Keratinocyte (primary cell): ENCODE results near the gene GPR176. TPM values are rescaled to one million over a fixed set of nuclear protein-coding genes. Genes with fewer than 3 reads are reported as not detected.

ENCODE experiments used
- DNase-seq: peaks from one replicate; pipeline ENCODE4 v3.0.0-alpha.2; 2011; ENCODE audit warnings: low read depth, missing footprints, low spot score
- FAIRE-seq: peaks from 2 replicates; lab custom pipeline; 2011; peaks lifted over from hg19 to GRCh38; lab: Jason Lieb, UNC
- H2AFZ ChIP-seq: 2 replicates; pipeline ENCODE4 v1.6.0; 2012; ENCODE audit warnings: low read length, control low read depth, inconsistent platforms; ENCODE audit not compliant: control insufficient read depth
- H3K27ac ChIP-seq: 2 replicates; pipeline ENCODE4 v1.5.1; 2011; ENCODE audit warnings: low read length; ENCODE audit not compliant: control insufficient read depth, insufficient read depth
- H3K27me3 ChIP-seq: 3 replicates; pipeline ENCODE4 v1.6.0; 2011; ENCODE audit warnings: low read length; ENCODE audit not compliant: control insufficient read depth, insufficient read depth; ENCODE audit errors: extremely low read depth
- H3K36me3 ChIP-seq, 2 experiments: 2 replicates in 1 of 2; 3 replicates in 1 of 2; pipeline ENCODE4 v1.5.1; 2011; ENCODE audit warnings: low read length in 2 of 2, mild to moderate bottlenecking in 1 of 2; ENCODE audit not compliant: control insufficient read depth in 2 of 2, insufficient read depth in 2 of 2; ENCODE audit errors: extremely low read depth in 1 of 2
- H3K4me1 ChIP-seq: 3 replicates; pipeline ENCODE4 v1.5.1; 2011; ENCODE audit warnings: low read length; ENCODE audit not compliant: control insufficient read depth, insufficient read depth; ENCODE audit errors: extremely low read depth
- H3K4me2 ChIP-seq: 3 replicates; pipeline ENCODE4 v1.6.0; 2011; ENCODE audit warnings: low read depth, low read length; ENCODE audit not compliant: control insufficient read depth, insufficient read depth; ENCODE audit errors: extremely low read depth
- H3K4me3 ChIP-seq, 3 experiments: fragments of 200-600 bp in 1 of 3; sonication (generic) in 1 of 3; 2 replicates in 2 of 3; 3 replicates in 1 of 3; pipeline ENCODE4 v1.5.1; 2011 to 2016; ENCODE audit warnings: low read length in 3 of 3, mild to moderate bottlenecking in 3 of 3, control low read depth in 2 of 3, inconsistent platforms in 1 of 3, low read depth in 1 of 3, mixed read lengths in 1 of 3, mixed run types in 1 of 3, moderate library complexity in 1 of 3; ENCODE audit not compliant: control insufficient read depth in 2 of 3, insufficient read depth in 2 of 3; ENCODE audit errors: extremely low read depth in 1 of 3
- H3K79me2 ChIP-seq: 2 replicates; pipeline ENCODE4 v1.6.0; 2012; ENCODE audit warnings: low read length; ENCODE audit not compliant: control insufficient read depth, insufficient read depth
- H3K9ac ChIP-seq: 3 replicates; pipeline ENCODE4 v1.6.0; 2011; ENCODE audit warnings: low read length; ENCODE audit not compliant: control insufficient read depth, insufficient read depth; ENCODE audit errors: extremely low read depth
- H3K9me1 ChIP-seq: 3 replicates; pipeline ENCODE4 v1.6.0; 2011; ENCODE audit warnings: low read length; ENCODE audit not compliant: control insufficient read depth, insufficient read depth; ENCODE audit errors: extremely low read depth
- H3K9me3 ChIP-seq: 2 replicates; pipeline ENCODE4 v1.5.1; 2012; ENCODE audit warnings: low read depth, low read length; ENCODE audit not compliant: control insufficient read depth
- H4K20me1 ChIP-seq: 3 replicates; pipeline ENCODE4 v1.6.0; 2011; ENCODE audit warnings: low read length; ENCODE audit not compliant: control insufficient read depth, insufficient read depth; ENCODE audit errors: extremely low read depth
- EZH2 ChIP-seq: IDR thresholded peaks from one replicate; pipeline ENCODE4 v1.6.1; 2012; ENCODE audit warnings: inconsistent platforms, mild to moderate bottlenecking, low read length, moderate library complexity
- dilution Hi-C: fragments of 300-500 bp; cut with MboI; formaldehyde crosslinking; loops from one replicate; pipeline ENCODE4 v1.7.0; 2020; ENCODE audit warnings: low sequenced_read_pairs; ENCODE audit not compliant: extremely low pct_ligation_motif_present
- polyA plus RNA-seq, 5 experiments: library from polyadenylated mRNA; depleted of rRNA in 3 of 5; stranded (reverse) in 3 of 5; stranded (forward) in 1 of 5; unstranded in 1 of 5; fragments of >200 nt; gene quantifications; 1 replicate in 1 of 5; 2 replicates in 3 of 5; 3 replicates in 1 of 5; pipeline versions ENCODE4 v1.2.1 to v1.2.3, GENCODE V29; 2011 to 2012; ENCODE audit warnings: missing spikeins in 2 of 5, low read depth in 1 of 5, low replicate concordance in 1 of 5
- TF ChIP-seq, protein P1 (sequence below), 3 experiments: IDR thresholded peaks in 1 of 3; conservative IDR thresholded peaks in 1 of 3; optimal IDR thresholded peaks in 1 of 3; 2 replicates in 2 of 3; 3 replicates in 1 of 3; pipeline versions ENCODE3 to v1.5.1; 2011; ENCODE audit warnings: low read length in 3 of 3, mild to moderate bottlenecking in 3 of 3, moderate library complexity in 2 of 3, control low read depth in 1 of 3, inconsistent platforms in 1 of 3; ENCODE audit not compliant: insufficient read depth in 2 of 3; ENCODE audit errors: extremely low read depth in 1 of 3

GPR176 gene
- polyA plus RNA-seq, 1 donor (not counting 4 experiments of a cell fraction or from before 2014, with no cell fraction given), result 12.5 TPM

DNA sequence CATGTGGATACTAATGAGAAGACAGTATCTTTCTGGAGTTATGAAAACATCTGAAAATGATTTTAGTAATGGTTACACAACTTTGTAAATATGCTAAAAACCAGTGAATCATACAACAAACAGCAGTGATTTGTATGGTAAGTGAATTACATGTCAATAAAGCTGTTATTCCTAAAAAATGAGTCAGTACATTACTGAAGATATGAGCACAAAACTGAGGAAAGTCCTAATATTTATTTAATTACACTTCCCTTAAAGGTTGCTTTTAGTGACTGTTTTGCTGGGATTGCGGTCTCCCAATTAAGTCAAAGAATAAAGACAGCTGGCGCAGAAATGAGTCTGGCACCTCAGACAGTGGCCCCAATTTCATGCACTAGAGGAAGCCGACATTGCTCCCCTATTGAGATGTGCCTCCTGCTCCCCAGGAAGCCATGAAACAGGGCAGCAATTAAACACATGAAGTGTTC, 86.5 kb downstream of the GPR176 start:
- Histone ChIP-seq H3K79me2 (no peaks in the 10 kb centered on the region), H3K4me2 (no peak overlapping the region), H3K4me1 (peaks cover 3% of the 10 kb centered on the region), H3K9ac (no peak overlapping the region), H3K27ac (no peak overlapping the region), H4K20me1 (no peaks in the 10 kb centered on the region), H2AFZ (no peak overlapping the region), H3K9me3 (no peaks in the 10 kb centered on the region), H3K36me3 (no peaks in the 10 kb centered on the region), H3K9me1 (no peaks in the 10 kb centered on the region), H3K27me3 (no peaks in the 10 kb centered on the region), H3K4me3 (no peak overlapping the region)
- TF ChIP-seq EZH2, result no peak
- TF ChIP-seq, protein P1, sequence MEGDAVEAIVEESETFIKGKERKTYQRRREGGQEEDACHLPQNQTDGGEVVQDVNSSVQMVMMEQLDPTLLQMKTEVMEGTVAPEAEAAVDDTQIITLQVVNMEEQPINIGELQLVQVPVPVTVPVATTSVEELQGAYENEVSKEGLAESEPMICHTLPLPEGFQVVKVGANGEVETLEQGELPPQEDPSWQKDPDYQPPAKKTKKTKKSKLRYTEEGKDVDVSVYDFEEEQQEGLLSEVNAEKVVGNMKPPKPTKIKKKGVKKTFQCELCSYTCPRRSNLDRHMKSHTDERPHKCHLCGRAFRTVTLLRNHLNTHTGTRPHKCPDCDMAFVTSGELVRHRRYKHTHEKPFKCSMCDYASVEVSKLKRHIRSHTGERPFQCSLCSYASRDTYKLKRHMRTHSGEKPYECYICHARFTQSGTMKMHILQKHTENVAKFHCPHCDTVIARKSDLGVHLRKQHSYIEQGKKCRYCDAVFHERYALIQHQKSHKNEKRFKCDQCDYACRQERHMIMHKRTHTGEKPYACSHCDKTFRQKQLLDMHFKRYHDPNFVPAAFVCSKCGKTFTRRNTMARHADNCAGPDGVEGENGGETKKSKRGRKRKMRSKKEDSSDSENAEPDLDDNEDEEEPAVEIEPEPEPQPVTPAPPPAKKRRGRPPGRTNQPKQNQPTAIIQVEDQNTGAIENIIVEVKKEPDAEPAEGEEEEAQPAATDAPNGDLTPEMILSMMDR (optimal IDR thresholded peaks at IDR 0.05 in 1 of 3, IDR thresholded peaks at IDR 0.05 in 1 of 3, conservative IDR thresholded peaks at IDR 0.05 in 1 of 3; ENCODE audit: extremely low read depth in 1 of 3, insufficient read depth in 2 of 3, low read length in 3 of 3), result no peak
- FAIRE-seq (no peak), DNase-seq (no peak)
- dilution Hi-C loops, result no loop called here

DNA sequence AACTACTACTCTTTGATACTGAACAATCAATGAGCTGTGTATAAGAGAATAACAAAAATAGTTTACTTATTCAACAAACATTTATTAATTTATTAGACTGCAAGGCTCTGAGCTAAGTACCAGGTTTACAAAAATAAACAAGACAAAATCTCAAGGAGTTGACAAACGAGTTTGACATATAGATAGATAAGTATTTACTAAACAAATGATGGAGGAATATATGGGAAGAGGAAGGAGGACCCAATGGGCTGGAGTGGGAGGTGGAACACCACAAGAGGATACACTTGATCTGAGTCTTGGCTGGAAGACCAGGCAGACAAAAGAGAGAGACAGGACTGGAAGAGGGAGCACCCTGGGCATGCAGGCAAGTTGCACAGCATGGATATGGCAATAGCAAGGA, 89.9 kb downstream of the GPR176 start:
- Histone ChIP-seq H3K79me2 (no peaks in the 10 kb centered on the region), H3K9ac (no peak overlapping the region), H3K4me3 (no peak overlapping the region), H2AFZ (no peak overlapping the region), H3K36me3 (no peaks in the 10 kb centered on the region), H3K27me3 (no peaks in the 10 kb centered on the region), H3K9me1 (no peaks in the 10 kb centered on the region), H4K20me1 (no peaks in the 10 kb centered on the region), H3K9me3 (no peaks in the 10 kb centered on the region), H3K4me1 (peaks cover 3% of the 10 kb centered on the region), H3K27ac (no peak overlapping the region), H3K4me2 (no peak overlapping the region)
- TF ChIP-seq EZH2, result no peak
- TF ChIP-seq, protein P1 (optimal IDR thresholded peaks at IDR 0.05 in 1 of 3, IDR thresholded peaks at IDR 0.05 in 1 of 3, conservative IDR thresholded peaks at IDR 0.05 in 1 of 3; ENCODE audit: extremely low read depth in 1 of 3, insufficient read depth in 2 of 3, low read length in 3 of 3), result no peak
- peak; percentile 9 for FAIRE-seq
- DNase-seq, result no peak
- dilution Hi-C loops, result no loop called here
